Measurements from ENCODE around the gene AMOTL2.

The AMOTL2 gene

GRCh38 chr3:134325706-134326105, 48.5 kb downstream of the AMOTL2 start:
- Histone ChIP-seq H2AFZ (ENCODE audit: low read depth, low read length, severe bottlenecking) (no peak overlapping the region), H3K9ac (ENCODE audit: low read length) (no peak overlapping the region), H3K27ac (ENCODE audit: low read depth, low read length) (no peak overlapping the region), H3K4me2 (ENCODE audit: low read depth, low read length, poor library complexity, severe bottlenecking) (no peak overlapping the region), H3K36me3 (ENCODE audit: low read length) (no peaks in the 10 kb centered on the region), H3K9me2 (replicated peaks; ENCODE audit: insufficient read depth, low read length) (no peaks in the 10 kb centered on the region), H4K20me1 (ENCODE audit: low read depth, low read length) (no peaks in the 10 kb centered on the region), H3K4me3 (ENCODE audit: insufficient read depth, low read length, poor library complexity, severe bottlenecking) (no peak overlapping the region), H3K79me2 (ENCODE audit: insufficient read depth, low read length) (no peaks in the 10 kb centered on the region), H3F3A (ENCODE audit: insufficient read depth) (no peaks in the 10 kb centered on the region), H3K9me3 (ENCODE audit: insufficient read depth, low read length) (no peaks in the 10 kb centered on the region), H3K27me3 (ENCODE audit: low read length) (no peaks in the 10 kb centered on the region)
- TF ChIP-seq EZH2phosphoT487 (conservative IDR thresholded peaks at IDR 0.05; ENCODE audit: low read length) (no peak), CTCF (IDR thresholded peaks at IDR 0.05; ENCODE audit: insufficient read depth, low read length, poor library complexity, severe bottlenecking) (no peak)

GRCh38 chr3:134325061-134325705, 49.1 kb downstream of the AMOTL2 start:
- Histone ChIP-seq H3K79me2 (ENCODE audit: insufficient read depth, low read length) (no peaks in the 10 kb centered on the region), H2AFZ (ENCODE audit: low read depth, low read length, severe bottlenecking) (no peak overlapping the region)

GRCh38 chr3:134323966-134324962, 50.0 kb downstream of the AMOTL2 start:
- Histone ChIP-seq H3K9me2 (replicated peaks; ENCODE audit: insufficient read depth, low read length) (no peaks in the 10 kb centered on the region), H3F3A (ENCODE audit: insufficient read depth) (no peaks in the 10 kb centered on the region)

More at GRCh38 chr3:134325061-134325705, 49.1 kb downstream of the AMOTL2 start:
- TF ChIP-seq CTCF (IDR thresholded peaks at IDR 0.05; ENCODE audit: insufficient read depth, low read length, poor library complexity, severe bottlenecking) (no peak), EZH2phosphoT487 (conservative IDR thresholded peaks at IDR 0.05; ENCODE audit: low read length) (no peak)
- H3K27me3 ChIP-seq (ENCODE audit: low read length): no peaks in the 10 kb centered on the region
- H3K9ac ChIP-seq (ENCODE audit: low read length): no peak overlapping the region
- H4K20me1 ChIP-seq (ENCODE audit: low read depth, low read length): no peaks in the 10 kb centered on the region
- no peaks in the 10 kb centered on the region for H3F3A ChIP-seq (ENCODE audit: insufficient read depth)
- no peak overlapping the region for H3K27ac ChIP-seq (ENCODE audit: low read depth, low read length)
- H3K9me3 ChIP-seq (ENCODE audit: insufficient read depth, low read length): no peaks in the 10 kb centered on the region
- no peaks in the 10 kb centered on the region for H3K36me3 ChIP-seq (ENCODE audit: low read length)
- no peaks in the 10 kb centered on the region for H3K9me2 ChIP-seq (replicated peaks; ENCODE audit: insufficient read depth, low read length)
- no peak overlapping the region for H3K4me3 ChIP-seq (ENCODE audit: insufficient read depth, low read length, poor library complexity, severe bottlenecking)
- no peak overlapping the region for H3K4me2 ChIP-seq (ENCODE audit: low read depth, low read length, poor library complexity, severe bottlenecking)

More at GRCh38 chr3:134323966-134324962, 50.0 kb downstream of the AMOTL2 start:
- TF ChIP-seq CTCF (IDR thresholded peaks at IDR 0.05; ENCODE audit: insufficient read depth, low read length, poor library complexity, severe bottlenecking): no peak
- no peak for TF ChIP-seq EZH2phosphoT487 (conservative IDR thresholded peaks at IDR 0.05; ENCODE audit: low read length)
- no peaks in the 10 kb centered on the region for H3K36me3 ChIP-seq (ENCODE audit: low read length)
- H3K27me3 ChIP-seq (ENCODE audit: low read length): no peaks in the 10 kb centered on the region
- H3K4me3 ChIP-seq (ENCODE audit: insufficient read depth, low read length, poor library complexity, severe bottlenecking): no peak overlapping the region
- no peak overlapping the region for H3K9ac ChIP-seq (ENCODE audit: low read length)
- no peak overlapping the region for H2AFZ ChIP-seq (ENCODE audit: low read depth, low read length, severe bottlenecking)
- no peak overlapping the region for H3K27ac ChIP-seq (ENCODE audit: low read depth, low read length)
- no peaks in the 10 kb centered on the region for H4K20me1 ChIP-seq (ENCODE audit: low read depth, low read length)
- H3K9me3 ChIP-seq (ENCODE audit: insufficient read depth, low read length): no peaks in the 10 kb centered on the region
- no peak overlapping the region for H3K4me2 ChIP-seq (ENCODE audit: low read depth, low read length, poor library complexity, severe bottlenecking)
- no peaks in the 10 kb centered on the region for H3K79me2 ChIP-seq (ENCODE audit: insufficient read depth, low read length)

Measured in SU-DHL-6 (cell line).